ENCODE data around the gene OXTR.

- TF ChIP-seq CTCF (IDR thresholded peaks at IDR 0.05; ENCODE audit: poor library complexity) (no peak), EZH2phosphoT487 (IDR thresholded peaks at IDR 0.05; ENCODE audit: low read depth, severe bottlenecking, unreplicated experiment) (no peak), EZH2 (IDR thresholded peaks at IDR 0.05; ENCODE audit: borderline replicate concordance) (no peak)
Observed at GRCh38 chr3:8762607-8763377, 6.6 kb downstream of the OXTR start.

Measured in hepatocyte (in vitro differentiated cells).